CD4-positive, CD25-positive, alpha-beta regulatory T cell (primary cell): ENCODE measurements around the gene UPF3A. TPM values are rescaled to one million over a fixed set of nuclear protein-coding genes. Genes with fewer than 3 reads are reported as not detected.
"Not testable (repeated sequence)": the region's sequence is repeated elsewhere in the genome, so short reads cannot be mapped to it uniquely, and the experiment has no call there.

ENCODE experiments used
- ATAC-seq, 2 donors: fragments of 150-1000 bp; cut with Tn5 transposase; one replicate each; pipeline ENCODE4 v1.10.0; 2021; ENCODE audit warnings: low read depth in 2 of 2, moderate number of reproducible peaks in 2 of 2, moderate library complexity in 1 of 2
- DNase-seq, 3 donors: peaks; one replicate each; pipeline versions ENCODE4 v3.0.0 to v3.0.0-alpha.2; 2012 to 2022; ENCODE audit warnings: mixed read lengths in 1 of 3
- H3K27ac ChIP-seq: one replicate; pipeline ENCODE4 v1.7.0; 2013; ENCODE audit warnings: mild to moderate bottlenecking, low read length; ENCODE audit not compliant: insufficient read depth, poor library complexity, severe bottlenecking
- H3K27me3 ChIP-seq: one replicate; pipeline ENCODE4 v1.7.0; 2013; ENCODE audit warnings: low read length; ENCODE audit not compliant: control insufficient read depth, insufficient read depth
- H3K36me3 ChIP-seq: one replicate; pipeline ENCODE4 v1.7.0; 2013; ENCODE audit warnings: mild to moderate bottlenecking, low read length, moderate library complexity; ENCODE audit not compliant: control insufficient read depth, insufficient read depth
- H3K4me1 ChIP-seq: 2 replicates; pipeline ENCODE4 v1.7.0; 2013; ENCODE audit warnings: mild to moderate bottlenecking, low read length; ENCODE audit not compliant: insufficient read depth, control insufficient read depth, poor library complexity, severe bottlenecking
- H3K4me3 ChIP-seq: one replicate; pipeline ENCODE4 v1.7.0; 2013; ENCODE audit warnings: low read depth, mild to moderate bottlenecking, low read length, moderate library complexity
- H3K9me3 ChIP-seq, 2 experiments: 1 replicate in 1 of 2; 2 replicates in 1 of 2; pipeline ENCODE4 v1.7.0; 2013; ENCODE audit warnings: low read length in 2 of 2, mild to moderate bottlenecking in 1 of 2, moderate library complexity in 1 of 2; ENCODE audit not compliant: control insufficient read depth in 2 of 2
- H3K27ac Mint-ChIP-seq, 3 donors: one replicate each; pipeline ENCODE4 v1.8.0; 2020 to 2022; ENCODE audit warnings: mild to moderate bottlenecking in 3 of 3, mixed read lengths in 3 of 3, moderate library complexity in 2 of 3
- H3K27me3 Mint-ChIP-seq: one replicate; pipeline ENCODE4 v1.8.0; 2022; ENCODE audit warnings: mild to moderate bottlenecking, mixed read lengths
- H3K36me3 Mint-ChIP-seq: one replicate; pipeline ENCODE4 v1.8.0; 2020; ENCODE audit warnings: mixed read lengths
- H3K4me1 Mint-ChIP-seq, 4 donors: one replicate each; pipeline ENCODE4 v1.8.0; 2020 to 2022; ENCODE audit warnings: mixed read lengths in 4 of 4, mild to moderate bottlenecking in 1 of 4
- H3K4me3 Mint-ChIP-seq, 4 donors: one replicate each; pipeline ENCODE4 v1.8.0; 2020 to 2022; ENCODE audit warnings: mild to moderate bottlenecking in 4 of 4, mixed read lengths in 4 of 4, moderate library complexity in 3 of 4
- H3K9me3 Mint-ChIP-seq, 7 donors: one replicate each; pipeline ENCODE4 v1.8.0; 2020 to 2022; ENCODE audit warnings: mixed read lengths in 7 of 7, mild to moderate bottlenecking in 3 of 7, moderate library complexity in 2 of 7
- polyA plus RNA-seq, 4 donors: library from polyadenylated mRNA; unstranded; fragments of 300-500 nt; fragmentation: Illumina TruSeq; gene quantifications; one replicate each; pipeline ENCODE4 v1.2.3, GENCODE V29; 2021
- total RNA-seq: library from RNA; stranded (reverse); gene quantifications from one replicate; pipeline ENCODE4 v1.2.3, GENCODE V29; 2022

The UPF3A gene
- total and polyA plus RNA-seq, 5 donors from 2014 or later = 14.5 to 50.0 (median 18.1) TPM

- peak overlapping the region in 2 of 4 donors; percentile 1 to 62 for H3K4me3 Mint-ChIP-seq
- H3K4me1 Mint-ChIP-seq = peaks cover 9 to 47% (median 16%) of the 10 kb centered on the region in 4 donors
- H3K27ac Mint-ChIP-seq = peak overlapping the region in 1 of 3 donors; percentile 63
- H3K36me3 ChIP-seq = peaks cover 58% of the 10 kb centered on the region
- no peak overlapping the region for H3K4me3 ChIP-seq
- ATAC-seq (no peak), DNase-seq (no peak)
- peaks cover 2% of the 10 kb centered on the region for H3K27me3 Mint-ChIP-seq
- peaks cover 25% of the 10 kb centered on the region for H3K4me1 ChIP-seq
- H3K27me3 ChIP-seq = no peaks in the 10 kb centered on the region
- peaks cover 35% of the 10 kb centered on the region for H3K36me3 Mint-ChIP-seq
- no peaks in the 10 kb centered on the region for H3K9me3 Mint-ChIP-seq
- H3K27ac ChIP-seq = no peak overlapping the region
- H3K9me3 ChIP-seq = no peaks in the 10 kb centered on the region
Observed at GRCh38 chr13:114237415-114238112, 43.8 kb upstream of the UPF3A start.

DNA sequence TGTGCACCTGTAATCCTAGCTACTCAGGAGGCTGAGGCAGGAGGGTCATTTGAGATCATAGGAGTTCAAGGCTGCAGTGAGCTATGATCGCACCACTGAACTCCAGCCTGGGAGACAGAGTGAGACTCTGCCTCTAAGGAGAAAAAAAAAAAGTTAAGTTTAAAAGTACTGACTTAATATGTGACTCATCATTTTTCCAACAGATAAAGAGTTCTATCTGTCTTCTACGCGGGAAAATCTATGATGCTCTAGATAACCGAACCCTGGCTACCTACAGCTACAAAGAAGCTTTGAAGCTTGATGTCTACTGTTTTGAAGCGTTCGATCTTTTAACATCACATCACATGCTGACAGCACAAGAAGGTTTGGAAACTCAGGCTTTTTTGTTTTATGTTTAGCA is 39.5 kb upstream of the UPF3A start:
- Mint-ChIP-seq H3K4me1 (peaks cover 4 to 33% (median 6%) of the 10 kb centered on the region in 4 donors), H3K36me3 (peaks cover 67% of the 10 kb centered on the region), H3K9me3 (no peaks in the 10 kb centered on the region), H3K4me3 (no peak overlapping the region), H3K27ac (no peak overlapping the region), H3K27me3 (no peaks in the 10 kb centered on the region)
- Histone ChIP-seq H3K36me3 (peaks cover 96% of the 10 kb centered on the region), H3K27ac (no peak overlapping the region), H3K27me3 (no peaks in the 10 kb centered on the region), H3K4me1 (no peaks in the 10 kb centered on the region), H3K4me3 (no peak overlapping the region), H3K9me3 (no peaks in the 10 kb centered on the region)
- no peak for ATAC-seq
- no peak for DNase-seq

DNA sequence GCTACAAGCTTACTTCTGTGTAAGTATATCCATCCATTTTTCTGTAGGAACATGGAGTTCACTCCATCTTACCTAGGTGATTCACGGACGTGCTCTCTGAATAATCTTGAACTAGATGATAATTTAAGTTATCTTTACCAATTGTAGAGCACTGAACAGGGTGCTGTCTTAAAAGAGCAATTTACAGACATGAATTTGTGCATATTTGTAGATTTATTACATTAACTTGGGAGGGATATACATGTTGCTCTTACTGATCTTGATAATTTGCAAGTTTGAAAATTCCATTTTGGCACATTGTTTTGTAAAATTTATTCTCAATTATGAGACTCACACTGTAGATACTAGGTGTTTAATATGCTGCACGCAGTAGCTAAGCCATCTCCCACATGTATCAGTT is 37.4 kb upstream of the UPF3A start:
- no peaks in the 10 kb centered on the region for H3K27me3 Mint-ChIP-seq
- peaks cover 0 to 28% (median 5%) of the 10 kb centered on the region in 4 donors for H3K4me1 Mint-ChIP-seq
- H3K9me3 Mint-ChIP-seq = no peaks in the 10 kb centered on the region
- H3K27me3 ChIP-seq = no peaks in the 10 kb centered on the region
- H3K4me3 ChIP-seq = no peak overlapping the region
- H3K4me1 ChIP-seq = no peaks in the 10 kb centered on the region
- H3K27ac Mint-ChIP-seq = no peak overlapping the region
- no peak overlapping the region for H3K27ac ChIP-seq
- H3K36me3 ChIP-seq = peaks cover 93% of the 10 kb centered on the region
- ATAC-seq (no peak), DNase-seq (no peak)
- H3K4me3 Mint-ChIP-seq = no peak overlapping the region
- peaks cover 70% of the 10 kb centered on the region for H3K36me3 Mint-ChIP-seq
- H3K9me3 ChIP-seq = no peaks in the 10 kb centered on the region

GRCh38 chr13:114244637-114245036 is 36.8 kb upstream of the UPF3A start:
- no peaks in the 10 kb centered on the region for H3K27me3 Mint-ChIP-seq
- no peak overlapping the region for H3K27ac Mint-ChIP-seq
- Histone ChIP-seq H3K9me3 (no peaks in the 10 kb centered on the region), H3K27ac (no peak overlapping the region), H3K36me3 (peaks cover 93% of the 10 kb centered on the region), H3K4me3 (no peak overlapping the region), H3K4me1 (no peaks in the 10 kb centered on the region), H3K27me3 (no peaks in the 10 kb centered on the region)
- ATAC-seq = no peak
- no peak for DNase-seq
- H3K9me3 Mint-ChIP-seq = no peaks in the 10 kb centered on the region
- H3K4me1 Mint-ChIP-seq = peaks cover 0 to 27% (median 5%) of the 10 kb centered on the region in 4 donors
- peaks cover 66% of the 10 kb centered on the region for H3K36me3 Mint-ChIP-seq
- H3K4me3 Mint-ChIP-seq = no peak overlapping the region

DNA sequence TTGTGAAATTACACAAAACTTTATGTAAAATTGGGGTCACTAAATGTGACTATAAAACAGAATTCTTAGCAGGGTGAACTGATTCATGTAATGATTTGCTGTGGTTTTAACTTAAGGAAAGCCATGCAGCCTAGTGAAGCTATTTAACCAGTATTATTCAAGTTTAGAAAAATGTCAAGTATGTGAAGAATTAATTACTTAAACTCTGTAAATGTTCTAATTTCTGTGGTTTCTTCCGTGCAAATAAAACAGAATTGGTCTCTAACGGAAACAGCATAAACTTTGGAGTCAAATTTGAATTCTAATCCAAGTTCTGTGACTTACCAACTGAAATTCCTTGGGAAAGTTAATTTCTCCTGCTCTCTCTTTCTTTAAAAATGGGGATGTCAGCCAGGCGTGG is 33.4 kb upstream of the UPF3A start:
- no peak for ATAC-seq
- Histone ChIP-seq H3K27ac (no peak overlapping the region), H3K36me3 (peaks cover 88% of the 10 kb centered on the region), H3K4me3 (no peak overlapping the region), H3K4me1 (no peaks in the 10 kb centered on the region), H3K27me3 (no peaks in the 10 kb centered on the region), H3K9me3 (no peaks in the 10 kb centered on the region)
- Mint-ChIP-seq H3K4me1 (peaks cover 0 to 26% (median 8%) of the 10 kb centered on the region in 4 donors), H3K9me3 (no peaks in the 10 kb centered on the region), H3K27me3 (no peaks in the 10 kb centered on the region), H3K27ac (no peak overlapping the region), H3K36me3 (peaks cover 64% of the 10 kb centered on the region), H3K4me3 (no peak overlapping the region)
- no peak for DNase-seq

DNA sequence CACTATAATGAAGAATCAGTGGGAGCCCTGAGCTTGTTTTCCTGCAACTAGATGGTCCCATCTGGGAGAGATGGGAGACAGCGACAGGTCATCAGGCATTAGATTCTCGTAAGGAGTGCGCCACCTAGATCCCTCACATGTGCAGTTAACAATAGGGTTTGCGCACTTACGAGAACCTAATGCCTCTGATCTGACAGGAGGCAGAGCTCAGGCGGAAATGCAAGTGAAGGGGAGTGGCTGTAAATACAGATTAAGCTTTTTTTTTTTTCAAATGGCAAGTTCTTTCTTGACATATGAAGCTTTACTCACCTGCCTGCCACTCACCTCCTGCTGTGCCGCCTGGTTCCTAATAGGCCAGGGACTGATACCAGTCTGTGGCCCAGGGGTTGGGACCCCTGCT is 32.3 kb upstream of the UPF3A start:
- Mint-ChIP-seq H3K36me3 (peaks cover 61% of the 10 kb centered on the region), H3K4me1 (peaks cover 0 to 23% (median 11%) of the 10 kb centered on the region in 4 donors), H3K27me3 (no peaks in the 10 kb centered on the region), H3K27ac (no peak overlapping the region), H3K4me3 (no peak overlapping the region), H3K9me3 (no peaks in the 10 kb centered on the region)
- no peak overlapping the region for H3K27ac ChIP-seq
- H3K36me3 ChIP-seq = peaks cover 79% of the 10 kb centered on the region
- H3K4me1 ChIP-seq = no peaks in the 10 kb centered on the region
- DNase-seq = no peak
- H3K27me3 ChIP-seq = no peaks in the 10 kb centered on the region
- ATAC-seq = no peak
- no peak overlapping the region for H3K4me3 ChIP-seq
- H3K9me3 ChIP-seq = no peaks in the 10 kb centered on the region

DNA sequence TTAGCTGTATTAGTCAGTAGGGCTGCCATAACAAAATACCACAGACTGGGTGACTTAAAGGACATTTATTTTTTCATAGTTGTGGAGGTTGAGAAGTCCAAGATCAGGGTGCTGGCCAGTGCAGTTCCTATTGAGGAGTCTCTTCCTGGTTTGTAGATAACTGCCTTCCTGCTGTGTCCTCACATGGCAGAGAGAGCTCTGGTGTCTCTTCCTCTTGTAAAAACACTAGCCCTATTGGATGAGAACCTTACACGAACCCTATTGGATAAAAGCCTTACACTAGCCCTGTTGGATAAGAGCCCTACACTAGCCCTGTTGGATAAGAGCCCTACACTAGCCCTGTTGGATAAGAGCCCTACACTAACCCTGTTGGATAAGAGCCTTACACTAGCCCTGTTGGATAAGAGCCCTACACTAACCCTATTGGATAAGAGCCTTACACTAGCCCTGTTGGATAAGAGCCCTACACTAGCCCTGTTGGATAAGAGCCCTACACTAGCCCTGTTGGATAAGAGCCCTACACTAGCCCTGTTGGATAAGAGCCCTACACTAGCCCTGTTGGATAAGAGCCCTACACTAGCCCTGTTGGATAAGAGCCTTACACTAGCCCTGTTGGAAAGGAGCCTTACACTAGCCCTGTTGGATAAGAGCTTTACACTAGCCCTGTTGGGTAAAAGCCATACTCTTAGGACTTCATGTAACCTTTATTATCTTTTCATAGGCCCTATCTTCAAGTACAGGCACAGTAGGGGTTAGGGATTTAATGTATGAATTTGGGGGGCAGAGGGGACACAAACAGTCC is 29.6 kb upstream of the UPF3A start:
- Mint-ChIP-seq H3K4me1 (peaks cover 7 to 32% (median 12%) of the 10 kb centered on the region in 4 donors), H3K27ac (peak overlapping the region in 1 of 3 donors; percentile 16), H3K36me3 (peaks cover 59% of the 10 kb centered on the region)
- DNase-seq, H3K9me3 ChIP-seq, H3K27me3 Mint-ChIP-seq, H3K4me3 Mint-ChIP-seq, H3K27me3 ChIP-seq, H3K27ac ChIP-seq, H3K4me3 ChIP-seq, ATAC-seq, H3K4me1 ChIP-seq, H3K9me3 Mint-ChIP-seq: not testable (repeated sequence)
- H3K36me3 ChIP-seq = peaks cover 62% of the 10 kb centered on the region
